CD4-positive, alpha-beta T cell (primary cell): ENCODE measurements around the gene ZYG11B. TPM values are rescaled to one million over a fixed set of nuclear protein-coding genes. Genes with fewer than 3 reads are reported as not detected.
"Not testable (repeated sequence)": the region's sequence is repeated elsewhere in the genome, so short reads cannot be mapped to it uniquely, and the experiment has no call there.

ENCODE experiments used
- ATAC-seq: fragments of 200-7000 bp; cut with Tn5 transposase; one replicate; pipeline ENCODE4 v1.10.0; 2022; ENCODE audit warnings: mild to moderate bottlenecking; ENCODE audit not compliant: poor library complexity
- CTCF ChIA-PET: fragments of 350-600 bp; sonication (Branson Sonifier 250); formaldehyde crosslinking; loops from one replicate; lab custom pipeline; 2021; ENCODE audit warnings: antibody characterized with exemption, inconsistent platforms; lab: Charles Lee
- POLR2A ChIA-PET: fragments of 350-600 bp; sonication (Branson Sonifier 250); formaldehyde crosslinking; loops from one replicate; lab custom pipeline; 2021; ENCODE audit warnings: antibody characterized with exemption, inconsistent platforms; lab: Charles Lee
- DNase-seq, 14 experiments: peaks; one replicate each; pipeline ENCODE4 v3.0.0-alpha.2; 2013 to 2020; ENCODE audit warnings: mixed read lengths in 2 of 14
- H3K27ac ChIP-seq, 2 donors: one replicate each; pipeline versions ENCODE4 v1.5.1 to v1.7.0; 2013; ENCODE audit warnings: low read length in 2 of 2, low read depth in 1 of 2, mild to moderate bottlenecking in 1 of 2
- H3K27me3 ChIP-seq, 2 experiments: 1 replicate in 1 of 2; 2 replicates in 1 of 2; pipeline versions ENCODE4 v1.6.1 to v1.7.0; 2013; ENCODE audit warnings: low read length in 2 of 2, control low read depth in 1 of 2, mild to moderate bottlenecking in 1 of 2, moderate library complexity in 1 of 2; ENCODE audit not compliant: insufficient read depth in 2 of 2, control insufficient read depth in 1 of 2
- H3K36me3 ChIP-seq: one replicate; pipeline ENCODE4 v1.6.1; 2013; ENCODE audit warnings: low read length, control low read depth; ENCODE audit not compliant: insufficient read depth
- H3K4me1 ChIP-seq: one replicate; pipeline ENCODE4 v1.6.1; 2013; ENCODE audit warnings: low read length, control low read depth; ENCODE audit not compliant: insufficient read depth
- H3K4me3 ChIP-seq: one replicate; pipeline ENCODE4 v1.5.1; 2013; ENCODE audit warnings: mild to moderate bottlenecking, low read length, moderate library complexity
- H3K9me3 ChIP-seq, 2 experiments: 1 replicate in 1 of 2; 2 replicates in 1 of 2; pipeline versions ENCODE4 v1.6.1 to v1.7.0; 2013; ENCODE audit warnings: low read length in 2 of 2, mild to moderate bottlenecking in 2 of 2, control low read depth in 1 of 2, moderate library complexity in 1 of 2; ENCODE audit not compliant: control insufficient read depth in 1 of 2, insufficient read depth in 1 of 2
- H3K27ac Mint-ChIP-seq: one replicate; pipeline ENCODE4 v1.8.0; 2020; ENCODE audit warnings: mixed read lengths
- H3K27me3 Mint-ChIP-seq: one replicate; pipeline ENCODE4 v1.8.0; 2021; ENCODE audit warnings: mixed read lengths
- H3K36me3 Mint-ChIP-seq: one replicate; pipeline ENCODE4 v1.8.0; 2021; ENCODE audit warnings: low read depth, mixed read lengths
- H3K4me1 Mint-ChIP-seq: one replicate; pipeline ENCODE4 v1.8.0; 2021; ENCODE audit warnings: low read depth, mixed read lengths
- H3K4me3 Mint-ChIP-seq: one replicate; pipeline ENCODE4 v1.8.0; 2020; ENCODE audit warnings: mild to moderate bottlenecking, mixed read lengths
- H3K9me3 Mint-ChIP-seq: one replicate; pipeline ENCODE4 v1.8.0; 2020; ENCODE audit warnings: mixed read lengths
- CTCF ChIP-seq: fragments of 200-600 bp; IDR thresholded peaks from one replicate; pipeline ENCODE4 v1.8.0; 2022; ENCODE audit warnings: antibody characterized with exemption, mild to moderate bottlenecking
- intact Hi-C, 2 experiments: fragments of 100-400 bp; cut with DNase I in 1 of 2; cut with micrococcal nuclease in 1 of 2; formaldehyde crosslinking; loops; one replicate each; pipeline versions ENCODE4 v1.15.1 to v1.9.0; 2023 to 2025; cut with DNase I, micrococcal nuclease
- total RNA-seq, 174 experiments: library from RNA in 2 of 174; stranded (reverse) in 2 of 174; gene quantifications; one replicate each; pipeline ENCODE4 v1.2.3 and lab custom pipeline; 2021 to 2026

ZYG11B gene
- total RNA-seq, 2 experiments from 2014 or later = 14.1 to 16.1 TPM

GRCh38 chr1:52771384-52771783 lies 45.1 kb downstream of the ZYG11B start:
- Histone ChIP-seq H3K36me3 (peaks cover 22% of the 10 kb centered on the region), H3K4me1 (peaks cover 4% of the 10 kb centered on the region), H3K4me3 (no peak overlapping the region), H3K27ac (no peak overlapping the region), H3K9me3 (no peaks in the 10 kb centered on the region), H3K27me3 (no peaks in the 10 kb centered on the region)
- POLR2A ChIA-PET = no interaction called here
- CTCF ChIA-PET = no interaction called here
- DNase-seq = no peak
- Mint-ChIP-seq H3K4me3 (no peak overlapping the region), H3K4me1 (peaks cover 29% of the 10 kb centered on the region), H3K9me3 (no peaks in the 10 kb centered on the region), H3K27me3 (no peaks in the 10 kb centered on the region), H3K27ac (no peak overlapping the region), H3K36me3 (peaks cover 59% of the 10 kb centered on the region)
- ATAC-seq = no peak
- intact Hi-C loops = no loop called here
- TF ChIP-seq CTCF = no peak

GRCh38 chr1:52786148-52786547 lies 59.9 kb downstream of the ZYG11B start:
- Mint-ChIP-seq H3K4me1 (no peaks in the 10 kb centered on the region), H3K27me3 (no peaks in the 10 kb centered on the region), H3K4me3 (no peak overlapping the region), H3K27ac (no peak overlapping the region), H3K36me3 (peaks cover 84% of the 10 kb centered on the region), H3K9me3 (no peaks in the 10 kb centered on the region)
- ATAC-seq (no peak), DNase-seq (no peak)
- Histone ChIP-seq H3K27ac (no peak overlapping the region), H3K4me1 (no peaks in the 10 kb centered on the region), H3K4me3 (no peak overlapping the region), H3K36me3 (peaks cover 58% of the 10 kb centered on the region), H3K9me3 (no peaks in the 10 kb centered on the region), H3K27me3 (no peaks in the 10 kb centered on the region)
- no peak for TF ChIP-seq CTCF
- ChIA-PET POLR2A (no interaction called here), CTCF (no interaction called here)
- intact Hi-C loops = loop anchor here in 1 of 2 experiments (10.0 kb wide), 1 partner anchor 191 kb away; no protein-coding TSS in a partner anchor

- H3K27me3 ChIP-seq, ATAC-seq, POLR2A ChIA-PET, H3K4me3 ChIP-seq, H3K4me1 ChIP-seq, DNase-seq, intact Hi-C loops, H3K27ac ChIP-seq, H3K9me3 Mint-ChIP-seq, H3K4me1 Mint-ChIP-seq, H3K4me3 Mint-ChIP-seq, H3K27me3 Mint-ChIP-seq, H3K27ac Mint-ChIP-seq, H3K9me3 ChIP-seq: not testable (repeated sequence)
- peaks cover 37% of the 10 kb centered on the region for H3K36me3 ChIP-seq
- CTCF ChIA-PET = interaction anchor here (0.7 kb wide), 1 partner anchor 9 kb away, joined by 3 read pairs; no protein-coding TSS in a partner anchor
- peaks cover 81% of the 10 kb centered on the region for H3K36me3 Mint-ChIP-seq
Observed at GRCh38 chr1:52790429-52790828, 64.2 kb downstream of the ZYG11B start.

- Histone ChIP-seq H3K4me3 (no peak overlapping the region), H3K27me3 (no peaks in the 10 kb centered on the region), H3K9me3 (no peaks in the 10 kb centered on the region), H3K27ac (no peak overlapping the region), H3K4me1 (no peaks in the 10 kb centered on the region), H3K36me3 (peaks cover 33% of the 10 kb centered on the region)
- no peak for ATAC-seq
- no peaks in the 10 kb centered on the region for H3K27me3 Mint-ChIP-seq
- ChIA-PET CTCF (no interaction called here), POLR2A (no interaction called here)
- no peak for TF ChIP-seq CTCF
- intact Hi-C loops = no loop called here
- peaks cover 78% of the 10 kb centered on the region for H3K36me3 Mint-ChIP-seq
- no peaks in the 10 kb centered on the region for H3K9me3 Mint-ChIP-seq
- no peak overlapping the region for H3K4me3 Mint-ChIP-seq
- peaks cover 4% of the 10 kb centered on the region for H3K4me1 Mint-ChIP-seq
- DNase-seq = no peak
- no peak overlapping the region for H3K27ac Mint-ChIP-seq
Observed at GRCh38 chr1:52792036-52792435, 65.8 kb downstream of the ZYG11B start.

GRCh38 chr1:52793717-52794116 lies 67.5 kb downstream of the ZYG11B start:
- POLR2A ChIA-PET, H3K27me3 ChIP-seq, H3K4me1 ChIP-seq, CTCF ChIA-PET, H3K4me1 Mint-ChIP-seq, H3K27ac ChIP-seq, H3K9me3 Mint-ChIP-seq, H3K27me3 Mint-ChIP-seq, DNase-seq, H3K27ac Mint-ChIP-seq, ATAC-seq, H3K4me3 Mint-ChIP-seq, H3K9me3 ChIP-seq, intact Hi-C loops, H3K4me3 ChIP-seq: not testable (repeated sequence)
- peaks cover 67% of the 10 kb centered on the region for H3K36me3 Mint-ChIP-seq
- peaks cover 37% of the 10 kb centered on the region for H3K36me3 ChIP-seq
